HL-60 (cell line): ENCODE results near the gene ATF1.

Experiments
- DNase-seq, 2 experiments: peaks; one replicate each; pipeline ENCODE4 v3.0.0-alpha.2; 2010 to 2020; ENCODE audit warnings: low read depth in 1 of 2, low spot score in 1 of 2
- H3K27ac ChIP-seq: fragments of 250-450 bp; sonication (Bioruptor Pico); replicated peaks from 2 replicates; pipeline ENCODE4 v1.5.1; 2020; ENCODE audit warnings: mild to moderate bottlenecking, moderate library complexity
- H3K27me3 ChIP-seq: fragments of 250-450 bp; sonication (Bioruptor Pico); 2 replicates; pipeline ENCODE4 v1.5.1; 2021; ENCODE audit warnings: mild to moderate bottlenecking, moderate library complexity; ENCODE audit not compliant: insufficient read depth, poor library complexity, severe bottlenecking
- H3K4me3 ChIP-seq: replicated peaks from 2 replicates; pipeline ENCODE4 v1.5.1; 2011; ENCODE audit warnings: mild to moderate bottlenecking, control low read depth, low read length; ENCODE audit not compliant: insufficient read depth
- GABPA ChIP-seq: IDR thresholded peaks from 2 replicates; pipeline ENCODE4 v1.6.1; 2012; ENCODE audit warnings: low read depth
- POLR2AphosphoS5 ChIP-seq: IDR thresholded peaks from 2 replicates; pipeline ENCODE4 v1.6.1; 2012; ENCODE audit warnings: low read depth
- REST ChIP-seq: IDR thresholded peaks from 2 replicates; pipeline ENCODE4 v1.6.1; 2012; ENCODE audit warnings: low read depth; ENCODE audit not compliant: insufficient replicate concordance
- SPI1 ChIP-seq: IDR thresholded peaks from 2 replicates; pipeline ENCODE4 v1.6.1; 2012; ENCODE audit warnings: low read depth, mild to moderate bottlenecking, borderline replicate concordance
- TF ChIP-seq, protein P1 (sequence below): IDR thresholded peaks from one replicate; pipeline ENCODE4 v1.5.1; 2011; ENCODE audit warnings: low read length, control low read depth, inconsistent platforms; ENCODE audit not compliant: insufficient read depth

The ATF1 gene

DNA sequence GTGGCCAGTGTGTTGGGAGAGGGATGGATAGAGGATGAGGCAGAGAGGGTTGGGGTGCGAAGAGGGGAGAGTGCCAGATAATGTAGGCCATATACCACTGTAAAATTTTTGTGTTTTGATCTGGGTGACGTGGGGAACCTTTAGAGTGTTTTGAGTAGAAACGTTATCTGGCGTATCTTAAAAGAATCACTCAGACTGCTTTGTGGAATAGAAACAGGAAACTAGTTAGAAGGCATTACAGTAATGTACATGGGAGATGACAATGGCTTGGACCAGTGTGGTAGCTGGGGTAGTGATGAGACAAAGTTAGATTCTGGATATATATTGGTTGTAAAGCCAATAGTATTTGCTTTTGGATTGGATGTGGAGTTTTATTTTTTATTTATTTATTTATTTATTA lies 20.6 kb downstream of the ATF1 start:
- no peak overlapping the region for H3K4me3 ChIP-seq
- H3K27me3 ChIP-seq = no peaks in the 10 kb centered on the region
- H3K27ac ChIP-seq = no peak overlapping the region
- TF ChIP-seq GABPA = no peak
- TF ChIP-seq SPI1 = no peak
- TF ChIP-seq, protein P1, sequence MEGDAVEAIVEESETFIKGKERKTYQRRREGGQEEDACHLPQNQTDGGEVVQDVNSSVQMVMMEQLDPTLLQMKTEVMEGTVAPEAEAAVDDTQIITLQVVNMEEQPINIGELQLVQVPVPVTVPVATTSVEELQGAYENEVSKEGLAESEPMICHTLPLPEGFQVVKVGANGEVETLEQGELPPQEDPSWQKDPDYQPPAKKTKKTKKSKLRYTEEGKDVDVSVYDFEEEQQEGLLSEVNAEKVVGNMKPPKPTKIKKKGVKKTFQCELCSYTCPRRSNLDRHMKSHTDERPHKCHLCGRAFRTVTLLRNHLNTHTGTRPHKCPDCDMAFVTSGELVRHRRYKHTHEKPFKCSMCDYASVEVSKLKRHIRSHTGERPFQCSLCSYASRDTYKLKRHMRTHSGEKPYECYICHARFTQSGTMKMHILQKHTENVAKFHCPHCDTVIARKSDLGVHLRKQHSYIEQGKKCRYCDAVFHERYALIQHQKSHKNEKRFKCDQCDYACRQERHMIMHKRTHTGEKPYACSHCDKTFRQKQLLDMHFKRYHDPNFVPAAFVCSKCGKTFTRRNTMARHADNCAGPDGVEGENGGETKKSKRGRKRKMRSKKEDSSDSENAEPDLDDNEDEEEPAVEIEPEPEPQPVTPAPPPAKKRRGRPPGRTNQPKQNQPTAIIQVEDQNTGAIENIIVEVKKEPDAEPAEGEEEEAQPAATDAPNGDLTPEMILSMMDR = no peak
- no peak for TF ChIP-seq REST
- TF ChIP-seq POLR2AphosphoS5 = no peak
- DNase-seq = no peak

DNA sequence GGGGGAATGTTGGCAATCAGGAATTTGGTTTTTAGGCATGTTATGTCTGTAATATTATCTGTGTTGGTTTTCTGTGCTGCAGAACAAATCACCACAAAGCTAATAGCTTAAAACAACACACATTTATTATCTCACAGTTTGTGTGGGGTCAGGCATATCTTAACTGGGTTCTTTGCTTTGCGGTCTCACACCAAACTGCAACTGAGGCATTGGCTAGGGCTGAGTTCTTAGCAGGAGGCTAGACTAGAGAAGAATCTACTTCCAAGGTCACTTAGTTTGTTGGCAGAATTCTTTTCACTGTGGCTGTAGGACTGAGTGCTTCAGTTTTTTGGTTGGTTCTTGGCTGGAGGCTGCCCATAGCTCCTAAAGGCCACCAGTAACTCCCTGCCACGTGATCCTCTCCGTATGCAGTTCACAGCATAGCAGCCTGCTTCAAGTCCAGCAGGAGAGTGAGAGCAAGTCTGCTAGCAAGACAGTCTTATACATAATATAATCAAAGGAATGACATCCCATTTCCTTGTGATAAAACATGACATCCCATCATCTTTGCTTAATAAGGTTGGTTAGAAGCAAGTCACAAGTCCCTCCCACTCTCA lies 21.6 kb downstream of the ATF1 start:
- no peaks in the 10 kb centered on the region for H3K27me3 ChIP-seq
- no peak for DNase-seq
- H3K27ac ChIP-seq = no peak overlapping the region
- TF ChIP-seq POLR2AphosphoS5 (no peak), SPI1 (no peak), GABPA (no peak), REST (no peak)
- TF ChIP-seq, protein P1 = no peak
- H3K4me3 ChIP-seq = no peak overlapping the region

GRCh38 chr12:50786498-50787231 lies 22.8 kb downstream of the ATF1 start:
- no peak overlapping the region for H3K4me3 ChIP-seq
- no peak overlapping the region for H3K27ac ChIP-seq
- no peak for DNase-seq
- no peak for TF ChIP-seq POLR2AphosphoS5
- TF ChIP-seq GABPA = no peak
- no peak for TF ChIP-seq REST
- no peak for TF ChIP-seq SPI1
- TF ChIP-seq, protein P1 = no peak
- H3K27me3 ChIP-seq = no peaks in the 10 kb centered on the region
